NCI-H69 (cell line): ENCODE data around the gene HOXB6.
A peak's percentile ranks its signal among the peaks of the same experiment; 100 is the strongest.

Experiments used
- DNase-seq: peaks from one replicate; lab custom pipeline; 2025; lab: John Stamatoyannopoulos, UW

Gene HOXB6

GRCh38 chr17:48594538-48595277 lies 10.1 kb downstream of the HOXB6 start:
- DNase-seq, result no peak

- DNase-seq, result peak; percentile 99
Observed at GRCh38 chr17:48593840-48594537, 10.8 kb downstream of the HOXB6 start.

- DNase-seq, result peak; percentile 89
Observed at GRCh38 chr17:48593126-48593829, 11.5 kb downstream of the HOXB6 start, which contains the start of gene HOXB5. Gene HOXB5 (minus strand): TSS chr17:48593779. CDS start chr17:48593682, 97 bp downstream.

- peak; percentile 34 for DNase-seq
Observed at GRCh38 chr17:48592577-48592976, 12.2 kb downstream of the HOXB6 start.

GRCh38 chr17:48592057-48592514 lies 12.7 kb downstream of the HOXB6 start:
- no peak for DNase-seq

- DNase-seq, result no peak
Observed at GRCh38 chr17:48591255-48592056, 13.3 kb downstream of the HOXB6 start.

- no peak for DNase-seq
Observed at GRCh38 chr17:48590607-48591161, 14.1 kb downstream of the HOXB6 start.

- no peak for DNase-seq
Observed at GRCh38 chr17:48589831-48590606, 14.8 kb downstream of the HOXB6 start, which contains the start of gene HOXB3. Gene HOXB3 (minus strand): TSS chr17:48590241. CDS start chr17:48552474, 37,767 bp downstream.

GRCh38 chr17:48589060-48589830 lies 15.5 kb downstream of the HOXB6 start:
- no peak for DNase-seq

GRCh38 chr17:48588528-48588927 lies 16.3 kb downstream of the HOXB6 start:
- peak; percentile 30 for DNase-seq

- DNase-seq, result no peak
Observed at GRCh38 chr17:48588074-48588415, 16.7 kb downstream of the HOXB6 start.

- DNase-seq, result peak; percentile 94
Observed at GRCh38 chr17:48587276-48588073, 17.3 kb downstream of the HOXB6 start.

GRCh38 chr17:48586355-48587258 lies 18.2 kb downstream of the HOXB6 start:
- peak; percentile 39 for DNase-seq

GRCh38 chr17:48584223-48584741 lies 20.5 kb downstream of the HOXB6 start:
- peak; percentile 43 for DNase-seq

- peak; percentile 43 for DNase-seq
Observed at GRCh38 chr17:48583708-48584222, 21.0 kb downstream of the HOXB6 start.

- peak; percentile 37 for DNase-seq
Observed at GRCh38 chr17:48582750-48583069, 22.1 kb downstream of the HOXB6 start.

GRCh38 chr17:48579760-48580554 lies 24.8 kb downstream of the HOXB6 start:
- DNase-seq, result peak; percentile 32
